IMR-90 (cell line): ENCODE data around the gene HARS1. TPM values are rescaled to one million over a fixed set of nuclear protein-coding genes. Genes with fewer than 3 reads are reported as not detected.

Experiments used
- ATAC-seq: fragments of 200-7000 bp; cut with Tn5 transposase; 2 replicates; pipeline ENCODE4 v1.9.1; 2020; ENCODE audit warnings: low read depth, mild to moderate bottlenecking, moderate library complexity
- BruUV-seq: library from RNA; stranded (reverse); fragments of 400-500 nt; replicated peaks from 2 replicates; lab custom pipeline; 2021; lab: Mats Ljungman, UMichigan
- CTCF ChIA-PET: fragments of 300-600 bp; formaldehyde crosslinking; extraction: SDS; loops from one replicate; lab custom pipeline; 2021; ENCODE audit warnings: antibody characterized with exemption; lab: Yijun Ruan, JAX
- POLR2A ChIA-PET: fragments of 300-600 bp; sonication (Branson Sonifier 250); formaldehyde crosslinking; loops from one replicate; lab custom pipeline; 2022; ENCODE audit warnings: antibody characterized with exemption; ENCODE audit not compliant: unreplicated experiment; lab: Charles Lee
- DNase-seq: peaks from one replicate; pipeline ENCODE4 v3.0.0; 2013
- H2AFZ ChIP-seq: replicated peaks from 2 replicates; pipeline ENCODE3; 2013; ENCODE audit warnings: low read length, mild to moderate bottlenecking; ENCODE audit not compliant: poor library complexity
- H2AK5ac ChIP-seq: 2 replicates; pipeline ENCODE4 v1.6.1; 2013; ENCODE audit warnings: low read depth, low read length, inconsistent platforms
- H2AK9ac ChIP-seq: replicated peaks from 2 replicates; pipeline ENCODE3; 2013; ENCODE audit warnings: mild to moderate bottlenecking, low read depth, low read length, moderate library complexity; ENCODE audit not compliant: poor library complexity
- H2BK120ac ChIP-seq: 2 replicates; pipeline ENCODE4 v1.6.1; 2013; ENCODE audit warnings: low read depth, low read length, inconsistent platforms
- H2BK15ac ChIP-seq: 3 replicates; pipeline ENCODE4 v1.6.1; 2013; ENCODE audit warnings: low read depth, low read length, inconsistent platforms
- H2BK20ac ChIP-seq: 2 replicates; pipeline ENCODE4 v1.6.1; 2013; ENCODE audit warnings: low read depth, mild to moderate bottlenecking, inconsistent platforms, low read length, moderate library complexity
- H2BK5ac ChIP-seq: 2 replicates; pipeline ENCODE4 v1.6.1; 2013; ENCODE audit warnings: mild to moderate bottlenecking, low read depth, low read length, inconsistent platforms; ENCODE audit not compliant: poor library complexity, severe bottlenecking
- H3K14ac ChIP-seq: replicated peaks from 2 replicates; pipeline ENCODE4 v1.6.1; 2013; ENCODE audit warnings: low read depth, low read length, inconsistent platforms
- H3K18ac ChIP-seq: 2 replicates; pipeline ENCODE4 v1.6.1; 2013; ENCODE audit warnings: low read depth, low read length, control low read depth
- H3K23ac ChIP-seq: 2 replicates; pipeline ENCODE4 v1.6.1; 2013; ENCODE audit warnings: low read depth, low read length, inconsistent platforms
- H3K27ac ChIP-seq: 2 replicates; pipeline ENCODE4 v1.5.1; 2013; ENCODE audit warnings: mild to moderate bottlenecking, control low read depth, low read length; ENCODE audit not compliant: insufficient read depth
- H3K27me3 ChIP-seq: 2 replicates; pipeline ENCODE4 v1.6.1; 2013; ENCODE audit warnings: low read length; ENCODE audit not compliant: control insufficient read depth, insufficient read depth
- H3K36me3 ChIP-seq: 2 replicates; pipeline ENCODE4 v1.6.1; 2013; ENCODE audit warnings: low read length, mixed read lengths; ENCODE audit not compliant: control insufficient read depth, insufficient read depth
- H3K4ac ChIP-seq: 2 replicates; pipeline ENCODE4 v1.6.1; 2013; ENCODE audit warnings: low read depth, low read length, inconsistent platforms
- H3K4me1 ChIP-seq: 2 replicates; pipeline ENCODE4 v1.6.1; 2013; ENCODE audit warnings: low read length, mixed read lengths; ENCODE audit not compliant: control insufficient read depth, insufficient read depth
- H3K4me2 ChIP-seq: 2 replicates; pipeline ENCODE4 v1.6.1; 2013; ENCODE audit warnings: low read depth, mild to moderate bottlenecking, control low read depth, low read length, moderate library complexity
- H3K4me3 ChIP-seq: 2 replicates; pipeline ENCODE4 v1.5.1; 2013; ENCODE audit warnings: low read depth, mild to moderate bottlenecking, control low read depth, low read length, moderate library complexity; ENCODE audit not compliant: insufficient read depth
- H3K56ac ChIP-seq: 2 replicates; pipeline ENCODE4 v1.6.1; 2013; ENCODE audit warnings: low read length, inconsistent platforms; ENCODE audit not compliant: insufficient read depth; ENCODE audit errors: extremely low read depth
- H3K79me1 ChIP-seq, 2 experiments: 2 replicates each; pipeline ENCODE4 v1.6.1; 2013; ENCODE audit warnings: low read length in 2 of 2, inconsistent platforms in 1 of 2, low read depth in 1 of 2
- H3K9ac ChIP-seq: 2 replicates; pipeline ENCODE4 v1.6.1; 2013; ENCODE audit warnings: low read depth, low read length, control low read depth
- H3K9me1 ChIP-seq: 2 replicates; pipeline ENCODE4 v1.6.1; 2013; ENCODE audit warnings: low read length, inconsistent platforms; ENCODE audit not compliant: insufficient read depth
- H3K9me3 ChIP-seq: 2 replicates; pipeline ENCODE4 v1.6.1; 2013; ENCODE audit warnings: low read length; ENCODE audit not compliant: control insufficient read depth, insufficient read depth
- H4K20me1 ChIP-seq: 2 replicates; pipeline ENCODE4 v1.6.1; 2013; ENCODE audit warnings: low read length, inconsistent platforms; ENCODE audit not compliant: insufficient read depth
- H4K5ac ChIP-seq: 2 replicates; pipeline ENCODE4 v1.6.1; 2013; ENCODE audit warnings: mild to moderate bottlenecking, low read depth, low read length, control low read depth
- H4K8ac ChIP-seq, 2 experiments: 2 replicates each; pipeline ENCODE4 v1.6.1; 2013; ENCODE audit warnings: low read depth in 2 of 2, low read length in 2 of 2, control low read depth in 1 of 2, inconsistent platforms in 1 of 2
- H4K91ac ChIP-seq: 2 replicates; pipeline ENCODE4 v1.6.1; 2013; ENCODE audit warnings: low read depth, low read length, inconsistent platforms; ENCODE audit not compliant: insufficient read depth
- BHLHE40 ChIP-seq: fragments of 150-350 bp; IDR thresholded peaks from 2 replicates; pipeline ENCODE4 v1.6.1; 2016; ENCODE audit warnings: mild to moderate bottlenecking, low read depth, low read length
- CEBPB ChIP-seq: IDR thresholded peaks from 2 replicates; pipeline ENCODE4 v1.6.1; 2012; ENCODE audit warnings: low read depth, low read length, improper control_type of control experiment
- CHD1 ChIP-seq: IDR thresholded peaks from 2 replicates; pipeline ENCODE4 v1.6.1; 2012; ENCODE audit warnings: low read depth, low read length, improper control_type of control experiment
- CTCF ChIP-seq: conservative IDR thresholded peaks from 2 replicates; pipeline ENCODE4 v1.5.1; 2012; ENCODE audit warnings: mild to moderate bottlenecking, low read depth, low read length, improper control_type of control experiment
- ELK1 ChIP-seq: fragments of 150-350 bp; IDR thresholded peaks from 2 replicates; pipeline ENCODE4 v1.6.1; 2016; ENCODE audit warnings: low read depth, mild to moderate bottlenecking, low read length, moderate library complexity, borderline replicate concordance
- FOS ChIP-seq: fragments of 150-350 bp; IDR thresholded peaks from 2 replicates; pipeline ENCODE4 v1.6.1; 2016; ENCODE audit warnings: low read depth, low read length
- MAFK ChIP-seq: IDR thresholded peaks from 2 replicates; pipeline ENCODE4 v1.6.1; 2012; ENCODE audit warnings: low read depth, low read length, improper control_type of control experiment
- MAZ ChIP-seq: IDR thresholded peaks from 2 replicates; pipeline ENCODE4 v1.6.1; 2012; ENCODE audit warnings: low read depth, mild to moderate bottlenecking, low read length, improper control_type of control experiment, moderate library complexity, borderline replicate concordance
- MXI1 ChIP-seq: IDR thresholded peaks from 2 replicates; pipeline ENCODE4 v1.6.1; 2012; ENCODE audit warnings: low read depth, mild to moderate bottlenecking, low read length, moderate library complexity, borderline replicate concordance
- NFE2L2 ChIP-seq: fragments of 150-350 bp; IDR thresholded peaks from 2 replicates; pipeline ENCODE4 v1.6.1; 2016; ENCODE audit warnings: low read depth, mild to moderate bottlenecking, low read length
- POLR2A ChIP-seq: IDR thresholded peaks from 2 replicates; pipeline ENCODE4 v1.6.1; 2012; ENCODE audit warnings: mild to moderate bottlenecking, low read depth, low read length
- RAD21 ChIP-seq: IDR thresholded peaks from 2 replicates; pipeline ENCODE4 v1.6.1; 2012; ENCODE audit warnings: low read length, improper control_type of control experiment
- RCOR1 ChIP-seq: IDR thresholded peaks from 2 replicates; pipeline ENCODE4 v1.6.1; 2012; ENCODE audit warnings: mild to moderate bottlenecking, low read length, improper control_type of control experiment; ENCODE audit not compliant: insufficient replicate concordance
- RFX5 ChIP-seq: IDR thresholded peaks from 2 replicates; pipeline ENCODE4 v1.8.0; 2012; ENCODE audit warnings: low read depth, mild to moderate bottlenecking, low read length, moderate library complexity
- SMC3 ChIP-seq: fragments of 150-350 bp; IDR thresholded peaks from 2 replicates; pipeline ENCODE4 v1.6.1; 2016; ENCODE audit warnings: low read depth, mild to moderate bottlenecking, antibody characterized with exemption, low read length, moderate library complexity
- USF2 ChIP-seq: fragments of 150-350 bp; IDR thresholded peaks from 2 replicates; pipeline ENCODE4 v1.6.1; 2017; ENCODE audit warnings: mild to moderate bottlenecking, antibody characterized with exemption, low read length, low read depth
- WGBS, 2 experiments: methylation state at CpG; one replicate each; pipeline versions ENCODE4 v1.1.5 to v1.1.7; 2013; ENCODE audit warnings: missing lambda C conversion rate in 2 of 2; ENCODE audit not compliant: insufficient read length in 1 of 2; ENCODE audit errors: extremely low coverage in 2 of 2; 5-methylcytosine and 5-hydroxymethylcytosine counted together
- dilution Hi-C: fragments of 300-500 bp; cut with HindIII; formaldehyde crosslinking; loops from one replicate; pipeline ENCODE4 v1.14.3; 2018; ENCODE audit warnings: low sequenced_read_pairs; ENCODE audit not compliant: unreplicated experiment
- in situ Hi-C: fragments of 300-500 bp; cut with MboI; formaldehyde crosslinking; loops from 3 replicates; pipeline ENCODE4 v1.14.3; 2019; ENCODE audit warnings: low sequenced_read_pairs, inconsistent platforms, mixed read lengths
- intact Hi-C: fragments of 100-400 bp; cut with micrococcal nuclease; formaldehyde crosslinking; loops from 2 replicates; pipeline ENCODE4 v1.10.0; 2022
- polyA plus RNA-seq, 3 experiments: library from polyadenylated mRNA; depleted of rRNA; stranded (reverse); fragments of >200 nt; gene quantifications; 2 replicates each; pipeline ENCODE4 v1.2.3, GENCODE V29; 2012; ENCODE audit warnings: low replicate concordance in 1 of 3
- total RNA-seq: library from RNA; depleted of rRNA; stranded (reverse); fragments of >200 nt; gene quantifications from 2 replicates; pipeline ENCODE4 v1.2.3, GENCODE V29; 2012

HARS1 gene
- total and polyA plus RNA-seq, 2 of the 4 experiments (the other 2 are of a cell fraction) = 97.6 to 141 TPM

GRCh38 chr5:140641716-140642115 lies 49.5 kb downstream of the HARS1 start:
- no peaks in the 10 kb centered on the region for H4K20me1 ChIP-seq
- H2AK9ac ChIP-seq = no peak overlapping the region
- no peaks in the 10 kb centered on the region for H3K9me3 ChIP-seq
- peaks cover 7% of the 10 kb centered on the region for H3K9me1 ChIP-seq
- ChIA-PET POLR2A (no interaction called here), CTCF (no interaction called here)
- DNase-seq (no peak), ATAC-seq (no peak)
- peaks cover 4% of the 10 kb centered on the region for H3K4me1 ChIP-seq
- no peak overlapping the region for H3K27ac ChIP-seq
- H3K9ac ChIP-seq = no peak overlapping the region
- WGBS, 2 experiments = 89% methylated on average over 5 of the region's 8 CpGs; no CpG with 5 or more reads in 1 of the 2 experiments
- H4K8ac ChIP-seq = no peak overlapping the region
- H2AK5ac ChIP-seq = no peak overlapping the region
- H3K14ac ChIP-seq = no peak overlapping the region
- H3K4me2 ChIP-seq = no peak overlapping the region
- H4K91ac ChIP-seq = no peak overlapping the region
- H3K27me3 ChIP-seq = no peaks in the 10 kb centered on the region
- no peak overlapping the region for H3K56ac ChIP-seq
- intact Hi-C loops (no loop called here), dilution Hi-C loops (no loop called here), in situ Hi-C loops (no loop called here)
- no peak overlapping the region for H3K18ac ChIP-seq
- no peak for TF ChIP-seq RAD21
- TF ChIP-seq POLR2A = no peak
- no peak for TF ChIP-seq SMC3
- no peak for TF ChIP-seq MXI1
- TF ChIP-seq FOS = no peak
- no peak for TF ChIP-seq CEBPB
- no peak for TF ChIP-seq ELK1
- TF ChIP-seq CTCF = no peak
- TF ChIP-seq MAFK = no peak
- TF ChIP-seq BHLHE40 = no peak
- TF ChIP-seq RCOR1 = no peak
- TF ChIP-seq NFE2L2 = no peak
- TF ChIP-seq MAZ = no peak
- TF ChIP-seq USF2 = no peak
- no peak for TF ChIP-seq CHD1
- TF ChIP-seq RFX5 = no peak
- H2BK20ac ChIP-seq = no peak overlapping the region
- H3K23ac ChIP-seq = no peak overlapping the region
- H4K5ac ChIP-seq = no peak overlapping the region
- no peak overlapping the region for H2BK5ac ChIP-seq
- no peak overlapping the region for H2AFZ ChIP-seq
- peaks cover 16 to 36% of the 10 kb centered on the region in 2 experiments for H3K79me1 ChIP-seq
- peaks cover 24% of the 10 kb centered on the region for H3K36me3 ChIP-seq
- BruUV-seq = no TSS peak
- H2BK15ac ChIP-seq = no peak overlapping the region
- H2BK120ac ChIP-seq = no peak overlapping the region
- no peak overlapping the region for H3K4me3 ChIP-seq
- no peak overlapping the region for H3K4ac ChIP-seq
